Vagina (tissue), 2 donors: ENCODE data around the gene SPATA6.
"Not testable (repeated sequence)": the region's sequence is repeated elsewhere in the genome, so short reads cannot be mapped to it uniquely, and the experiment has no call there.

Experiments used
- CTCF ChIP-seq, 3 experiments: fragments of 450-650 bp in 2 of 3; fragments of 200-600 bp in 1 of 3; sonication (generic) in 1 of 3; IDR thresholded peaks; one replicate each; pipeline ENCODE4 v1.5.1; 2017 to 2019; ENCODE audit warnings: antibody characterized with exemption in 3 of 3, mild to moderate bottlenecking in 2 of 3, moderate library complexity in 2 of 3
- POLR2A ChIP-seq, 2 donors: fragments of 450-650 bp; IDR thresholded peaks; one replicate each; pipeline ENCODE4 v1.6.1; 2017; ENCODE audit warnings: antibody characterized with exemption in 2 of 2, mild to moderate bottlenecking in 2 of 2, moderate library complexity in 2 of 2

GRCh38 chr1:48437379-48437778 is 34.6 kb downstream of the SPATA6 start:
- TF ChIP-seq POLR2A, CTCF (IDR thresholded peaks at IDR 0.05): not testable (repeated sequence)
